Fibroblast of mammary gland (primary cell): ENCODE data around the gene FKBP11.

ENCODE experiments used
- DNase-seq: peaks from one replicate; pipeline ENCODE4 v3.0.0-alpha.2; 2010; ENCODE audit warnings: low read depth
- H3K4me3 ChIP-seq: 2 replicates; pipeline ENCODE4 v1.5.1; 2011; ENCODE audit warnings: low read depth, mild to moderate bottlenecking, low read length, moderate library complexity; ENCODE audit not compliant: control insufficient read depth
- TF ChIP-seq, protein P1 (sequence below): conservative IDR thresholded peaks from 2 replicates; pipeline ENCODE4 v1.5.1; 2011; ENCODE audit warnings: low read depth, low read length, inconsistent platforms; ENCODE audit not compliant: control insufficient read depth, insufficient read depth

The FKBP11 gene

GRCh38 chr12:48969833-48970701, 44.8 kb upstream of the FKBP11 start:
- H3K4me3 ChIP-seq = no peak overlapping the region
- DNase-seq = no peak
- TF ChIP-seq, protein P1, sequence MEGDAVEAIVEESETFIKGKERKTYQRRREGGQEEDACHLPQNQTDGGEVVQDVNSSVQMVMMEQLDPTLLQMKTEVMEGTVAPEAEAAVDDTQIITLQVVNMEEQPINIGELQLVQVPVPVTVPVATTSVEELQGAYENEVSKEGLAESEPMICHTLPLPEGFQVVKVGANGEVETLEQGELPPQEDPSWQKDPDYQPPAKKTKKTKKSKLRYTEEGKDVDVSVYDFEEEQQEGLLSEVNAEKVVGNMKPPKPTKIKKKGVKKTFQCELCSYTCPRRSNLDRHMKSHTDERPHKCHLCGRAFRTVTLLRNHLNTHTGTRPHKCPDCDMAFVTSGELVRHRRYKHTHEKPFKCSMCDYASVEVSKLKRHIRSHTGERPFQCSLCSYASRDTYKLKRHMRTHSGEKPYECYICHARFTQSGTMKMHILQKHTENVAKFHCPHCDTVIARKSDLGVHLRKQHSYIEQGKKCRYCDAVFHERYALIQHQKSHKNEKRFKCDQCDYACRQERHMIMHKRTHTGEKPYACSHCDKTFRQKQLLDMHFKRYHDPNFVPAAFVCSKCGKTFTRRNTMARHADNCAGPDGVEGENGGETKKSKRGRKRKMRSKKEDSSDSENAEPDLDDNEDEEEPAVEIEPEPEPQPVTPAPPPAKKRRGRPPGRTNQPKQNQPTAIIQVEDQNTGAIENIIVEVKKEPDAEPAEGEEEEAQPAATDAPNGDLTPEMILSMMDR = no peak

GRCh38 chr12:48969160-48969771, 44.0 kb upstream of the FKBP11 start:
- TF ChIP-seq, protein P1 = no peak
- no peak for DNase-seq
- H3K4me3 ChIP-seq = no peak overlapping the region

DNA sequence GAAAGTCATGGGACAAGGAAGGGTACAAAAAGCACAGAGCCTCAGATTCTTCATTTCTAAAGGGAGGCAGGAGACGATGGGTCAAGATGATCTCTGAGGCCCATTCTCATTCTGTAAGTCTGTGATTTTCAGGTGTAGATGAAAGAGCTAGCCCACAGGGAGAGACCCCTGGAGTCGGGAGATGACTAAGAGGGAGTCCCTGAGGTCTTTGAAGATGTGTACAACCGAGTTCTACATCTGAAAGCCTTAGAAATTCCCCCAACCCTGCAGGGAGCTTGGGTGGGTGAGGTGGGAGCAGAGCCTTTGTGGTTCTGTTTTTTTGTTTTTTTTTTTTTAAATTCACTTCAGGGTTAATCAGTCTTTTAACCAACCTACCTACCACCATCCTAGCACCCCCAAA, 43.2 kb upstream of the FKBP11 start:
- DNase-seq = no peak
- TF ChIP-seq, protein P1 = no peak
- no peak overlapping the region for H3K4me3 ChIP-seq

DNA sequence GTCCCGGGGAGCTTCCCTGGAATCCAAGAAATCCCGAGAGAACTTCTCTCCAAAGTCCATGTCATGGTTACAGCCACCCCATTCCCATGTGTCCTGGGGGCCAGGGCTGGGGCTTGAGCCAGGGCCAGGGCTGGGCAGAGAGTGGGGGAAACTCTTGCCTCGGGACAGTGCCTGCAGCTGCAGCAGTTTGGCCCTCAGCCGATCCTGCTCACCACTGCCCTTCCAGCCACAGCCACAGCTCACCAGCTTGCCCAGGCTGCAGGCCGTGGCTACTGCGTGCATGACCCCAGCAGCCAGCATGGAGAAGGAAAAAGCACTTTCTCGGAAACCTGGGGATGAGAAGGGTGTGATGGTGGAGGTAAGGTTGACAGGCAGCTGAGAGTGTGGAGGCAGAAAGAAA, 42.7 kb upstream of the FKBP11 start:
- no peak overlapping the region for H3K4me3 ChIP-seq
- TF ChIP-seq, protein P1 = no peak
- no peak for DNase-seq

DNA sequence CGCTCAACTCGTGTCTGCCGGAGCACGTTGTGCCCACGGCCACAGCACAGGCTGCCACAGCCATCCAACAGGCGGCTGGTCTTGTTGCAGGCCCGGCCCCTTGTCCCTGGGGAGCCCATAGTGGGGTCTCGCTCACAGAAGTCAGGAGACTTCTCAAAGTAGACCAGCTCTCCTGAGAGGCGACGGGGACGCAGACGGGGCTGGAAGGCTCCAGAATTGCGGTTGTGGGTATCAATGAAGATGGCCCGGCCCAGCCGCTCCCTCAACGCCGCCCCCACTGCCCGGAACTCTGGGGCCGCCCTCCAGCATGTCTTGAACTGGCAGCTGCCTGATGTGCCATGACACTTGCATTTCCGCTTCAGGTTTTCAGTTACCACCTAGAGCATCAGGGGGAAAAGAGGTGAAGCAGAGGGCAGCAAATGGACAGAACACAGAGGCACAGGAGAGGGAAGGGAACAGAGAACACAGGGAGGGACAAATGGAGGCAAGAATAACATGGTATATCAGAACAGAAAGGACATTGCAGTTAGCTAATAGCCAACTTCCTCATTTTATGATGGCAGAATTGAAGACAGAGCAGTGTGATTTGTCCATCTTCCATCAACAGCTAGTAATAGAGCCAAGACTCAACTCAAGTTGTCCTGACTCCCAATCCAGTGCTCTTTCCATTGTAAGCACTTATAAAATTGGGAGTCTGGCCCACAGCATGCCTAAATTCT, 41.0 kb upstream of the FKBP11 start:
- TF ChIP-seq, protein P1 = no peak
- DNase-seq = no peak

DNA sequence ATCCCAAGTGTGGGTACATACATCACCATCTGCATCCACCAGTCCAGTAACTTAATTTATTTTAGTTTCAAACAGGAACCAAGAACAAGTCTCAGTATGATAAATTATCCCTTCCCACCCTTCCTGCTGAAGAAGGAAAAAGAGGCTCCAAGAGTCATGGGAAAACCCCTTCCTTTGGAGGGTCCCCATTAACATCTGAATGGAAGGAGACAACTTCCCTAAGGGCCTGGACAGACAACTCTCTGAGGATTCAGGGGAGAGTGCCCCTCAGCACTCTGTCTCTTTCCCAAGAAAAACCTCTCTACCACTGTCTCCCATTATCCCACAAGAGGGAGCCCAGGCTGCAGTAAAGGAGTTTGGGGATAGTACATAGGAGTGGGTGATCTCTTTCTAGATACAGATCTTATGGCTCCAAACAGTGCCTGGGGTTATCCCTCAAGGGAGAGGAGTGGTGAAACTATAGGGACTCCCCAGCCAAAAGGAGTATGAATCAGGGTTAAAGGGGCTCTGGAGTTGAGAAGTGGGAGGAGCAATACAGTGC, 40.1 kb upstream of the FKBP11 start:
- TF ChIP-seq, protein P1 = peak; percentile 48
- DNase-seq = peak; percentile 40
- H3K4me3 ChIP-seq = no peak overlapping the region

More for the DNA sequence above, 41.0 kb upstream of the FKBP11 start:
- H3K4me3 ChIP-seq = no peak overlapping the region
